Measurements from ENCODE around the gene ARHGAP28.

DNA sequence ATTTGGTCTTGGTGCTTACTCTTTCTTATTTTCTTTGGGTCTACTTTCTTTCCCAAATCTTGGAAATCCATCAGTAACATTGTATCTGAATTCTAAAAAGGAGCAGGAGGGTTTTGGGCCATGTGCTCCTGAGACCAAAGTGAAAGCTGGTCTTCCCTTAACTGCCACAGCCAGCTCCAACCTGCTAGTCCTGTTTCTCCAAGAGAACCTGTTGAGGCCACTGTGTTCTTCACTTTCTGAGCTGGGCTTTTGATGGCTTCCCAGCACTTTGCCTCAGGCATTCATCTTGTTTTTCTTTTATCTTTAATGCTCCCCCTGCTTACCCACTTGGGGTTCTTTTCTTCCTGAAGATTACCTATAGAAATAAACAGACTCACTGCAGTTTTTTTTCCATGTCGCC lies 53.3 kb downstream of the ARHGAP28 start:
- no peak for TF ChIP-seq POLR2AphosphoS5 (IDR thresholded peaks at IDR 0.05; ENCODE audit: low read depth, low read length)
- no peak for TF ChIP-seq POLR2A (IDR thresholded peaks at IDR 0.05; ENCODE audit: low read depth, low read length)

Data from GM12892 (cell line).